ENCODE data around the gene MYOZ3. TPM values are rescaled to one million over a fixed set of nuclear protein-coding genes. Genes with fewer than 3 reads are reported as not detected.

MYOZ3 gene
- total and polyA plus RNA-seq, 7 donors: 3.0 to 110 (median 29.7) TPM

GRCh38 chr5:150630016-150630415, 31.0 kb upstream of the MYOZ3 start:
- intact Hi-C loops (cut with DNase I): no loop called here
- no peaks in the 10 kb centered on the region for H3K9me3 ChIP-seq
- DNase-seq (peak in 1 of 2 donors; percentile 60), ATAC-seq (no peak)
- no peaks in the 10 kb centered on the region for H3K27me3 ChIP-seq (ENCODE audit: insufficient read depth in 3 of 3, low read length in 2 of 3)
- WGBS, 3 donors: 47 to 71% (median 54%) methylated on average over 6 of the region's 6 CpGs
- no peaks in the 10 kb centered on the region for H3K36me3 ChIP-seq (ENCODE audit: insufficient read depth in 1 of 2, low read depth in 1 of 2)
- H3K27ac ChIP-seq: peak overlapping the region; percentile 97
- H3K4me3 ChIP-seq: no peak overlapping the region
- peaks cover 71% of the 10 kb centered on the region for H3K4me1 ChIP-seq
- no peak for TF ChIP-seq CTCF (IDR thresholded peaks at IDR 0.05)

- peaks cover 75% of the 10 kb centered on the region for H3K4me1 ChIP-seq
- H3K36me3 ChIP-seq (ENCODE audit: insufficient read depth in 1 of 2, low read depth in 1 of 2): no peaks in the 10 kb centered on the region
- 23 to 33% (median 32%) methylated on average over 9 of the region's 9 CpGs for WGBS, 3 donors
- DNase-seq: peak; percentile 56 to 90
- no peak for TF ChIP-seq CTCF (IDR thresholded peaks at IDR 0.05)
- no peaks in the 10 kb centered on the region for H3K9me3 ChIP-seq
- peak overlapping the region; percentile 97 for H3K27ac ChIP-seq
- intact Hi-C loops (cut with DNase I): no loop called here
- peak; percentile 33 to 69 (median 48) for ATAC-seq
- no peak overlapping the region for H3K4me3 ChIP-seq
- H3K27me3 ChIP-seq (ENCODE audit: insufficient read depth in 3 of 3, low read length in 2 of 3): no peaks in the 10 kb centered on the region
Observed at GRCh38 chr5:150630461-150631325, 30.4 kb upstream of the MYOZ3 start.

- TF ChIP-seq CTCF (IDR thresholded peaks at IDR 0.05): no peak
- Histone ChIP-seq H3K27me3 (ENCODE audit: insufficient read depth in 3 of 3, low read length in 2 of 3) (no peaks in the 10 kb centered on the region), H3K27ac (peak overlapping the region; percentile 97), H3K4me1 (peaks cover 74% of the 10 kb centered on the region), H3K4me3 (no peak overlapping the region), H3K9me3 (no peaks in the 10 kb centered on the region), H3K36me3 (ENCODE audit: insufficient read depth in 1 of 2, low read depth in 1 of 2) (no peaks in the 10 kb centered on the region)
- ATAC-seq (no peak), DNase-seq (peak in 1 of 2 donors; percentile 38)
- intact Hi-C loops (cut with DNase I): no loop called here
- WGBS, 3 donors: 66 to 86% (median 69%) methylated on average over 6 of the region's 6 CpGs
Observed at GRCh38 chr5:150631326-150631701, 29.7 kb upstream of the MYOZ3 start.

GRCh38 chr5:150632305-150633160, 28.5 kb upstream of the MYOZ3 start:
- 17 to 31% (median 21%) methylated on average over 10 of the region's 10 CpGs for WGBS, 3 donors
- ATAC-seq: peak; percentile 80 to 90 (median 86)
- Histone ChIP-seq H3K36me3 (ENCODE audit: insufficient read depth in 1 of 2, low read depth in 1 of 2) (no peaks in the 10 kb centered on the region), H3K27ac (peak overlapping the region; percentile 97), H3K9me3 (no peaks in the 10 kb centered on the region), H3K4me1 (peaks cover 76% of the 10 kb centered on the region), H3K4me3 (no peak overlapping the region), H3K27me3 (ENCODE audit: insufficient read depth in 3 of 3, low read length in 2 of 3) (no peaks in the 10 kb centered on the region)
- TF ChIP-seq CTCF (IDR thresholded peaks at IDR 0.05): no peak
- DNase-seq: peak; percentile 51 to 79
- intact Hi-C loops (cut with DNase I): no loop called here
